ENCODE results near the gene TNPO1. TPM values are rescaled to one million over a fixed set of nuclear protein-coding genes. Genes with fewer than 3 reads are reported as not detected.

Gene TNPO1
- polyA plus RNA-seq, 2 of the 4 experiments (the other 2 are of a cell fraction): 199 to 350 TPM

- no peak overlapping the region for H3K4me3 ChIP-seq
- peak; percentile 17 to 32; a peak in 3 of 6 replicates for ATAC-seq
- peak overlapping the region; percentile 93 for H3K4me2 ChIP-seq
- peak in 1 of 2 experiments; percentile 62 for DNase-seq (ENCODE audit: low read depth in 1 of 2, low spot score in 1 of 2)
- FAIRE-seq: peak; percentile 56
- POLR2A ChIA-PET: interaction anchor here (1.0 to 1.7 kb wide), 3 partner anchors 10 to 25 kb away, joined by 3 to 5 read pairs (median 4); no protein-coding TSS in a partner anchor
- no peaks in the 10 kb centered on the region for H3K9me3 ChIP-seq
- WGBS (ENCODE audit: missing lambda C conversion rate): 20% methylated on average over 1 of the region's 1 CpG
- peak overlapping the region; percentile 88 to 95 for H3K27ac ChIP-seq
- peaks cover 100% of the 10 kb centered on the region for H3K4me1 ChIP-seq
- CTCF ChIA-PET: interaction anchor here (0.5 to 1.9 kb wide), 12 partner anchors 8 to 1346 kb away, joined by 3 to 10 read pairs (median 4); no protein-coding TSS in a partner anchor
- no peak for TF ChIP-seq CHD2 (IDR thresholded peaks at IDR 0.05; ENCODE audit: low read length, partially characterized antibody)
- peak; percentile 72 for TF ChIP-seq NFE2L2 (conservative IDR thresholded peaks at IDR 0.05; ENCODE audit: low read length)
- no peak for TF ChIP-seq FOSL2 (IDR thresholded peaks at IDR 0.05)
- TF ChIP-seq FOSL2 (CRISPR knock-in tag; IDR thresholded peaks at IDR 0.05): peak; percentile 38
- TF ChIP-seq JUNB (IDR thresholded peaks at IDR 0.05): peak; percentile 38; the same call in 1 of the 2 replicates
- peak; percentile 91 for TF ChIP-seq MAFK (IDR thresholded peaks at IDR 0.05; ENCODE audit: partially characterized antibody)
- TF ChIP-seq TP53 (CRISPR knock-in tag; IDR thresholded peaks at IDR 0.05): peak; percentile 29; the same call in 1 of the 2 replicates
- no peak for TF ChIP-seq RCOR1 (IDR thresholded peaks at IDR 0.05; ENCODE audit: low read depth, low read length)
- TF ChIP-seq ZNF302 (CRISPR knock-in tag; IDR thresholded peaks at IDR 0.05): 0 out of 2 replicates have a peak, but pooled peaks have one; percentile 41
- no peak for TF ChIP-seq CBX2 (IDR thresholded peaks at IDR 0.05; ENCODE audit: borderline replicate concordance, low read depth)
- TF ChIP-seq KDM1A (IDR thresholded peaks at IDR 0.05; ENCODE audit: low read depth): no peak
- 0 out of 2 replicates have a peak, but pooled peaks have one; percentile 66 for TF ChIP-seq ATOH8 (CRISPR knock-in tag; IDR thresholded peaks at IDR 0.05; ENCODE audit: low read depth)
- TF ChIP-seq HEYL (CRISPR knock-in tag; IDR thresholded peaks at IDR 0.05): 0 out of 2 replicates have a peak, but pooled peaks have one; percentile 34
- TF ChIP-seq ZSCAN20 (CRISPR knock-in tag; IDR thresholded peaks at IDR 0.05): 0 out of 2 replicates have a peak, but pooled peaks have one; percentile 17
- TF ChIP-seq EHF (CRISPR knock-in tag; IDR thresholded peaks at IDR 0.05): peak; percentile 67; the same call in 1 of the 2 replicates
- peak; percentile 84 for TF ChIP-seq HMGXB4 (CRISPR knock-in tag; IDR thresholded peaks at IDR 0.05; ENCODE audit: borderline replicate concordance)
These were observed 25.5 kb downstream of the TNPO1 start for GRCh38 chr5:72841756-72842535.

- Histone ChIP-seq H3K9me3 (no peaks in the 10 kb centered on the region), H3K4me1 (peaks cover 95% of the 10 kb centered on the region), H3K4me2 (peak overlapping the region; percentile 93), H3K27ac (peak overlapping the region; percentile 86 to 95), H3K4me3 (peak overlapping the region; percentile 13; the same call in 1 of the 3 replicates)
- peak; percentile 91 to 93 for ATAC-seq
- peak; percentile 83 for FAIRE-seq
- DNase-seq (ENCODE audit: low read depth in 1 of 2, low spot score in 1 of 2): peak; percentile 56 to 92
- ChIA-PET CTCF (interaction anchor here (0.9 to 1.9 kb wide), 10 partner anchors 9 to 493 kb away, joined by 3 to 10 read pairs (median 4); no protein-coding TSS in a partner anchor), POLR2A (interaction anchor here (1.0 to 1.7 kb wide), 3 partner anchors 10 to 26 kb away, joined by 3 to 5 read pairs (median 4); no protein-coding TSS in a partner anchor)
- TF ChIP-seq HDAC2 (IDR thresholded peaks at IDR 0.05): no peak
- no peak for TF ChIP-seq NPAS2 (CRISPR knock-in tag; IDR thresholded peaks at IDR 0.05; ENCODE audit: borderline replicate concordance)
- no peak for TF ChIP-seq MAZ (IDR thresholded peaks at IDR 0.05; ENCODE audit: borderline replicate concordance, low read depth, low read length)
- 0 out of 2 replicates have a peak, but pooled peaks have one; percentile 17 for TF ChIP-seq NFE2L2 (conservative IDR thresholded peaks at IDR 0.05; ENCODE audit: low read length)
- TF ChIP-seq RFX5 (IDR thresholded peaks at IDR 0.05): no peak
- TF ChIP-seq FOSL2 (IDR thresholded peaks at IDR 0.05): no peak
- TF ChIP-seq FOSL2 (CRISPR knock-in tag; IDR thresholded peaks at IDR 0.05): peak; percentile 48; the same call in 1 of the 2 replicates
- peak; percentile 66 to 67 for TF ChIP-seq RAD21 (conservative IDR thresholded peaks at IDR 0.05 in 1 of 2, IDR thresholded peaks at IDR 0.05 in 1 of 2)
- TF ChIP-seq KDM1A (IDR thresholded peaks at IDR 0.05; ENCODE audit: low read depth): no peak
- TF ChIP-seq MAFK (IDR thresholded peaks at IDR 0.05; ENCODE audit: partially characterized antibody): peak; percentile 62
- no peak for TF ChIP-seq EHF (CRISPR knock-in tag; IDR thresholded peaks at IDR 0.05)
- peak; percentile 39 for TF ChIP-seq CTCF (IDR thresholded peaks at IDR 0.05)
- TF ChIP-seq CBX8 (IDR thresholded peaks at IDR 0.05): no peak
- TF ChIP-seq RCOR1 (IDR thresholded peaks at IDR 0.05; ENCODE audit: low read depth, low read length): no peak
- TF ChIP-seq ZC3H11A (IDR thresholded peaks at IDR 0.05): no peak
- TF ChIP-seq MAX (IDR thresholded peaks at IDR 0.05): no peak
- peak; percentile 37; the same call in 1 of the 2 replicates for TF ChIP-seq GATA3 (IDR thresholded peaks at IDR 0.05; ENCODE audit: borderline replicate concordance)
- no peak for TF ChIP-seq CBX2 (IDR thresholded peaks at IDR 0.05; ENCODE audit: borderline replicate concordance, low read depth)
- TF ChIP-seq SMC3 (IDR thresholded peaks at IDR 0.05): peak; percentile 44; the same call in 2 of the 3 replicates
- no peak for TF ChIP-seq JUNB (IDR thresholded peaks at IDR 0.05)
- TF ChIP-seq HEYL (CRISPR knock-in tag; IDR thresholded peaks at IDR 0.05): no peak
These were observed 26.4 kb downstream of the TNPO1 start for GRCh38 chr5:72842816-72843215.

Data from A549 (cell line).